ENCODE results near the gene A2ML1. TPM values are rescaled to one million over a fixed set of nuclear protein-coding genes. Genes with fewer than 3 reads are reported as not detected.
"Not testable (repeated sequence)": the region's sequence is repeated elsewhere in the genome, so short reads cannot be mapped to it uniquely, and the experiment has no call there.

A2ML1 gene
- total RNA-seq, result 0.28 TPM in 1 of 2 replicates, not detected in the other

DNA sequence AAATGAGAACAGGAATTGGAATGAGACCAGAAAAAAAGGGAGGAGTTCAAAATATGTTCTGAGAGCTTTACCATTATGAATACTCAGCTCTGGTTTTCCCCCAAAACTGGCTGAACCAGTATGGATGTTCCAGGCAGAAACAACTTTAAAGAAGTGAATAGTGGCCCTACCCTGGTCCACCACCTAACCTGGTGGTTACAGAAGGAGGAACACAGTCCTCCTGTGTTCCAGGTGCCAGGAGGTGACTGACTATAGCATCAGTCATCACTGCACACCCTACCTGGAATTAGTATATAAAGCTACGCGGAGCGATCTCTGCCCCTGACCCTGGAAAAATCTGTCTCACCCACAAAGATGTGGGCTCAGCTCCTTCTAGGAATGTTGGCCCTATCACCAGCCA lies at the start of gene A2ML1:
TSS of gene A2ML1 (plus strand) at position 324 of the 400 bp plus-strand sequence. CDS start at position 355, 31 bp downstream.
- DNase-seq, result no peak

- DNase-seq, result no peak
These were observed 49.0 kb upstream of the A2ML1 start for GRCh38 chr12:8773461-8773860.

DNA sequence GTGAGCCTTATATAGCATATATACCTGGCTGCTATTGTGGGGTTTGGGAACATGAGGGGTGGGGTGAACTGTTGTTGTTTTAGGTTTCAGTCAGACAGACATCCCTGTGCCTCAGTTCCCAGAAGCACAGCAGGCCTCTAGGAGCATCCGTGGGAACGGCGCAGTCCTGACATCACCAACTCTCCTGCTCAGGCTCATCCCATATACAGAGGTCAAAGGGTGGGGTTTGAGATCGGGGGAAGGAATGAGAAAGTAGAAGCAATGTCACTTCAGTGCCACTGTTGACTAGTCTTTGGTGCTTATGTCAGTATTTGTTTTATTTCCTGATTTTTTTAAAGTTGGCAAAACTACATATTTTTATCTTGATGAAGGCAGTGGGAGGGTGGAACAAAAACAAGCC lies 43.1 kb upstream of the A2ML1 start:
- no peak for DNase-seq

GRCh38 chr12:8779862-8780261 lies 42.6 kb upstream of the A2ML1 start:
- no peak for DNase-seq

DNA sequence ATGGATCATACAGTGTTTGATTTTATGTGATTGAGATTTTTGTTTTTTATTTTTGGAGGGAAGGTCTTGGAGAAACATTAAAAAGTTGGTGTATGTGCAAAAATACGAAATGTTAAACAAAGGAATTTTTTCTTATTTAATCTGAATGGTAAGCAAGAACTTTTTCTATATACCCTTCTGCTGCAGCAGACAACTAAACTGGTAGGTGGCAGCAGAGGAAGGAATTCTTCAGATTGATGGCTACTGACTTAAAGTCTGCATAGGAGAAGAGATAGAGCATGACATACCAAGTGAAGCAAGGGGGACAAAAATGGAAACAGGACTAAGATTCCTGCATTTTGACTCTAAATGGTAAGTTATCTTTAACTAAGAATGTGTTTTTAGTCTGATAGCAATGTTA lies 42.0 kb upstream of the A2ML1 start:
- peak; percentile 54 for DNase-seq

DNA sequence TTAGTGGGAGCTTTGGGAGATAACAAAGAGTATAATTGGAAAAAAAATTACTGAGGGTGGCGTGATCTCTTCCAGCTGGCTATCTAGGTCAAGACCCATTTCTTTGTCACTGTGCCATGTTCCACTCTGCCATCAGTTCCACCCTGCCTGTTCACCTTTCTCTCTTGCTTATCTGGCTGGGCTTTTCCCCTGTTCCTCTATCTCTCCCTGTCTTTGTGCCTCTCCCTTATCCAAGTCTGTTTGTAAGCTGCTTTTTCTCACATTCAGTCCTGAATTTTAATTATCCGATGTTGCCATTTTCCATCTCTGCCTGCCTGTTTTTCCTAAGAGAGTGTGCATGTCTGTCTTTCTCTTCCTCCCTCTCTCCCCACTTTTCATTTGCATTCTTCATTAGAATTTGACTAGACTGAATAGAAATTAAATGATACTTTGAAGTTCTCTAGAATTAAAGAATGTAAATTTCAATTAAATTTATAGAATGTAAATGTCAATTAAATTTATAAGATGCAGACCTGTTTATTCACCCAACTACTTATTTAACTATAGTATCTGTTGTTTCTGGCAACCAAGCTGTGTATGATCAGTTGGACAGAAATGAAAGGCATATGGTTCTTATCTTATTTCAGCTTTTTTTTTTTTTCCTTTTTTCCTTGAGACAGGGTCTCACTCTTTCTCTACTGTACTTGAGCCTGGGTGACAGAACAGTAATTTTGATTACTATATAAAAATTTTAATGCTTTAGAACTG lies 40.9 kb upstream of the A2ML1 start:
- no peak for DNase-seq

- no peak for DNase-seq
These were observed 38.0 kb upstream of the A2ML1 start for GRCh38 chr12:8784290-8784888.

DNA sequence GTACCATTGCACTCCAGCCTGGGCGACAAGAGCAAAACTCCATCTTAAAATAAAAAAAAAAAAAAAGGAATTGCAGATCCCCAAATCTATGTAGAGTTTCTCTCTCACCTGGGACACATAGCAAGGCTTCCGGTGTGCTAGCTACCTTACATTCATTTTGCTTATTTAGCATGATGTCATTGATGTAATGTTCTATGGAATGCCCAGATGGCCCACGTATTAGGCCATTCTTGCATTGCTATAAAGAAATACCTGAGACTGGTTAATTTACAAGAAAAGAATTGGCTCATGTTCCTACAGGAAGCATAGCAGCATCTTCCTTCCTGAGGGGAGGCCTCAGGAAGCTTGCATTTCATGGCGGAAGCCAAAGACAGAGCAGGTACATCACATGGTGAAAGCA lies 36.9 kb upstream of the A2ML1 start:
- no peak for DNase-seq

DNA sequence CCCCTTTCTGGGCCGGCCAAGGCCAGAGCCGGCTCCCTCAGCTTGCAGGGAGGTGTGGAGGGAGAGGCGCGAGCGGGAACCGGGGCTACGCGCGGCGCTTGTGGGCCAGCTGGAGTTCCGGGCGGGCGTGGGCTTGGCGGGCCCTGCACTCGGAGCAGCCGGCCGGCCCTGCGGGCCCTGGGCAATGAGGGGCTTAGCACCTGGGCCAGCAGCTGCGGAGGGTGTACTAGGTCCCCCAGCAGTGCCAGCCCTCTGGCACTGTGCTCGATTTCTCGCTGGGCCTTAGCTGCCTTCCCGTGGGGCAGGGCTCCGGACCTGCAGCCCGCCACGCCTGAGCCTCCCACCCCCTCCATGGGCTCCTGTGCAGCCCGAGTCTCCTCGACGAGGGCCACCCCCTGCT lies 35.2 kb upstream of the A2ML1 start:
- DNase-seq, result not testable (repeated sequence)

DNA sequence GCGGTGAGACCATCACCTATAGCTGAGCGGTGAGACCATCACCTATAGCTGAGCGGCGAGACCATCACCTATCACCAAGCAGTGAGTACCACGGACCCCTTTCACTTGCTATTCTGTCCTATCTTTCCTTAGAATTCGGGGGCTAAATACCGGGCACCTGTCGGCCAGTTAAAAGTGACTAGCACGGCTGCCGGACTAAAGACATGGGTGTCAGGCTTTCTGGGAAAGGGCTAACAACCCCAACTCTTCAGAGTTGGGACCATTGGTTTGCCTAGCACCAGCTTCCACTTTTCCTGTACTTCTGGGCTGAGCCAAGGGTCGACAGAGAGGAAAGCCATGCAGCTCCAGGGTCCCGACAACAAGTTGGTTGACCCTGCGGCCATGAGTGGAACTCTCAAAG lies 33.7 kb upstream of the A2ML1 start:
- not testable (repeated sequence) for DNase-seq

DNA sequence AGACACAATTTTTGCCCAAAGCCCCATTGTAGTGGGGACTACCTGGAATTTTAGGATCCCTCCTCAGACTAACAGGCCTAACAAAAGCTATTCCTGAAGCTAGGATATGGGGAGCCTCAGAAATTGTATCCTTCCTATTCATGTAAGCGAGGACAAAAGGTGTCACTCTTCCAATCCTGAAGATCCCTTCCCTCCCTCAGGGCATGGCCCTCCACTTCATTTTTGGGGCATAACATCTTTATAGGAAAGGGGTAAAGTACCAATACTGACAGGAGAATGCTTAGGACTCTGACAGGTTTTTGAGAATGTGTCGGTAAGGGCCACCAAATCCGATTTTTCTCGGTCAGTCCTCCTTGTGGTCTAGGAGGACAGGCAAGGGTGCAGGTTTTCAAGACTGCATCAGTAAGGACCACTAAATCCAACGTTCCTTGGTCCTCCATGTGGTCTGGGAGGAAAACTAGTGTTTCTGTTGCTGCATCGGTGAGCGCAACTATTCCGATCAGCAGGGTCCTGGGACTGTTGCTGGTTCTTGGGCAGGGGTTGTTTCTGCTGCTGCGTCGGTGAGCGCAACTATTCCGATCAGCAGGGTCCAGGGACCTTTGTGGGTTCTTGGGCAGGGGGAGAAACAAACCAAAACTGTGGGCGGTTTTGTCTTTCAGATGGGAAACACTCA lies 32.9 kb upstream of the A2ML1 start:
- not testable (repeated sequence) for DNase-seq

- DNase-seq, result not testable (repeated sequence)
These were observed 29.2 kb upstream of the A2ML1 start for GRCh38 chr12:8793226-8793625.

DNA sequence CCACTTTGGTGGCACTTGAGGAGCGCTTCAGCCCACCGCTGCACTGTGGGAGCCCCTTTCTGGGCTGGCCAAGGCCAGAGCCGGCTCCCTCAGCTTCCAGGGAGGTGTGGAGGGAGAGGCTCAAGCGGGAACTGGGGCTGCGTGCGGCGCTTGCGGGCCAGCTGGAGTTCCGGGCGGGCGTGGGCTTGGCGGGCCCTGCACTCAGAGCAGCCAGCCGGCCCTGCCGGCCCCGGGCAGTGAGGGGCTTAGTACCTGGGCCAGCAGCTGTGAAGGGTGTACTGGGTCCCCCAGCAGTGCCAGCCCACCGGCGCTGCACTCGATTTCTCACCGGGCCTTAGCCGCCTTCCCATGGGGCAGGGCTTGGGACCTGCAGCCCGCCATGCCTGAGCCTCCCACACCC lies 27.8 kb upstream of the A2ML1 start:
- DNase-seq, result not testable (repeated sequence)

- no peak for DNase-seq
These were observed 25.4 kb upstream of the A2ML1 start for GRCh38 chr12:8796831-8797626.

GRCh38 chr12:8801213-8801612 lies 21.2 kb upstream of the A2ML1 start:
- DNase-seq, result not testable (repeated sequence)

DNA sequence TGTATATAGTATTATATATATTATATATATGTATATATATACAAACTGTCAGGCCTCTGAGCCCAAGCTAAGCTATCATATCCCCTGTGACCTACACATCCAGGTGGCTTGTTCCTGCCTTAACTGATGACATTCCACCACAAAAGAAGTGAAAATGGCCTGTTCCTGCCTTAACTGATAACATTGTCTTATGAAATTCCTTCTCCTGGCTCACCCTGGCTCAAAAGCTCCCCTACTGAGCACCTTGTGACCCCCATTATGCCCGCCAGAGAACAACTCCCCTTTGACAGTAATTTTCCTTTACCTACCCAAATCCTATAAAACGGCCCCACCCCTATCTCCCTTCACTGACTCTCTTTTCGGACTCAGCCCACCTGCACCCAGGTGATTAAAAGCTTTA lies 17.6 kb upstream of the A2ML1 start:
- DNase-seq, result not testable (repeated sequence)

DNA sequence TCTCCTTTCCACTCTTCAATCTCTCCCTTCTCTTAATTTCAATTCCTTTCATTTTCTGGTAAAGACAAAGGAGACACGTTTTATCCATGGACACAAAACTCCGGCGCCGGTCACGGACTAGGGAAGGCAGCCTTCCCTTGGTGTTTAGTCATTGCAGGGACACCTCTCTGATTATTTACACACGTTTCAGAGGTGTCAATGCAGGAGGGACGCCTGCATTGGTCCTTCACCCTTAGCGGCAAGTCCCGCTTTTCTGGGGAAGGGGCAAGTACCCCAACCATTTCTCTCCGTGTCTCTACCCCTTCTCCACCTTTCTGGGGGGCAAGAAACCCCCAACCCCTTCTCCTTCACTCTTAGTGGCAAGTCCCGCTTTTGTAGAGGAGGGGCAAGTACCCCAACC lies 16.9 kb upstream of the A2ML1 start:
- not testable (repeated sequence) for DNase-seq

DNA sequence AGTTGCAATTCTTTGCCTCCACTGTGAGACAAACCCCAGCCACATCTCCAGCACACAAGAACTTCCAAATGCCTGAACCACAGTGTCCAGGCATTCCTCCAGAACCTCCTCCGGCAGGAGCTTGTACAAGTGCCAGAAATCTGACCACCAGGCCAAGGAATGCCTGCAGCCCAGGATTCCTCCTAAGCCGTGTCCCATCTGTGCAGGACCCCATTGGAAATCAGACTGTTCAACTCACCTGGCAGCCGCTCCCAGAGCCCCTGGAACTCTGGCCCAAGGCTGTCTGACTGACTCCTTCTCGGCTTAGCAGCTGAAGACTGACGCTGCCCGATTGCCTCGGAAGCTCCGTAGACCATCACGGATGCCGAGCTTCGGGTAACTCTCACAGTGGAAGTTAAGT lies 15.3 kb upstream of the A2ML1 start:
- DNase-seq, result not testable (repeated sequence)

GRCh38 chr12:8810112-8810511 lies 12.3 kb upstream of the A2ML1 start:
- DNase-seq, result not testable (repeated sequence)

- no peak for DNase-seq
These were observed 8.7 kb upstream of the A2ML1 start for GRCh38 chr12:8813572-8814357.

- no peak for DNase-seq
These were observed 5.9 kb upstream of the A2ML1 start for GRCh38 chr12:8816448-8817050.

DNA sequence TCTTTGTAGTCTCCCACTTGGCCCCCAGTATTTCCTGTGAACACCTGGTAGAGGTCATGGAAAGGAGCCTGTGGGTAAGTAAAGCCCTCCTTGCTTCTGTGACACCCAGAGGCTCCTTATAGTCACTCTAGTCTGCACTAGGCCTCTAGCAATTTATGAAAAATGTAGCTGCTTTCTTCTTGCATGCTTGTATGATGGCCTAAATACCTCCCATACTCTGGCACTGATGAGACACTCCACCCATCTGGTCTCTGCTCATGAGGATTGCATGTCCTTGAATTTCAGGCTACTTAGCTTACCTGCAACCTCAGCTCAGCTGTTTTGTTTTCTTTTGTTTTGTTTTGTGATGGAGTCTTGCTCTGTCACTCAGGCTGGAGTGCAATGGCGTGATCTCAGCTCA lies 4.6 kb upstream of the A2ML1 start:
- DNase-seq, result no peak

All from dermis blood vessel endothelial cell (primary cell).